Measurements from ENCODE around the gene TMEM220.
A peak's percentile ranks its signal among the peaks of the same experiment; 100 is the strongest.
"Not testable (repeated sequence)": the region's sequence is repeated elsewhere in the genome, so short reads cannot be mapped to it uniquely, and the experiment has no call there.

Gene TMEM220

GRCh38 chr17:10733666-10734065, 3.8 kb upstream of the TMEM220 start:
- Histone ChIP-seq H3K79me2 (ENCODE audit: control insufficient read depth, low read length) (no peaks in the 10 kb centered on the region), H3K4me2 (ENCODE audit: low read length) (no peak overlapping the region), H3K9me2 (replicated peaks; ENCODE audit: control insufficient read depth, low read length) (no peaks in the 10 kb centered on the region), H3K27me3 (ENCODE audit: control insufficient read depth, low read length) (peaks cover 35% of the 10 kb centered on the region), H4K20me1 (ENCODE audit: control insufficient read depth, insufficient read depth, low read depth, low read length) (no peaks in the 10 kb centered on the region), H3K36me3 (ENCODE audit: control insufficient read depth, low read length) (no peaks in the 10 kb centered on the region), H3F3A (ENCODE audit: control insufficient read depth, insufficient read depth) (no peaks in the 10 kb centered on the region), H3K4me3 (ENCODE audit: low read length) (no peak overlapping the region), H3K4me1 (ENCODE audit: control insufficient read depth, low read length) (peaks cover 4% of the 10 kb centered on the region), H3K27ac (ENCODE audit: low read depth, low read length) (no peak overlapping the region), H3K9me3 (ENCODE audit: control insufficient read depth, insufficient read depth, low read length) (no peaks in the 10 kb centered on the region)
- TF ChIP-seq EZH2phosphoT487 (IDR thresholded peaks at IDR 0.05; ENCODE audit: borderline replicate concordance, low read length) (no peak), CTCF (IDR thresholded peaks at IDR 0.05; ENCODE audit: low read depth, low read length, poor library complexity, severe bottlenecking) (no peak)

GRCh38 chr17:10732121-10732520, 2.3 kb upstream of the TMEM220 start:
- peaks cover 44% of the 10 kb centered on the region for H3K27me3 ChIP-seq (ENCODE audit: control insufficient read depth, low read length)
- H3K9me3 ChIP-seq (ENCODE audit: control insufficient read depth, insufficient read depth, low read length); H3K4me3 ChIP-seq (ENCODE audit: low read length); H3K4me1 ChIP-seq (ENCODE audit: control insufficient read depth, low read length); H4K20me1 ChIP-seq (ENCODE audit: control insufficient read depth, insufficient read depth, low read depth, low read length); H3F3A ChIP-seq (ENCODE audit: control insufficient read depth, insufficient read depth); H3K4me2 ChIP-seq (ENCODE audit: low read length); H3K9me2 ChIP-seq (replicated peaks; ENCODE audit: control insufficient read depth, low read length); H3K79me2 ChIP-seq (ENCODE audit: control insufficient read depth, low read length); H3K27ac ChIP-seq (ENCODE audit: low read depth, low read length); H3K36me3 ChIP-seq (ENCODE audit: control insufficient read depth, low read length): not testable (repeated sequence)

GRCh38 chr17:10731408-10731879, 1.6 kb upstream of the TMEM220 start:
- H3K9me3 ChIP-seq (ENCODE audit: control insufficient read depth, insufficient read depth, low read length): no peaks in the 10 kb centered on the region
- H3F3A ChIP-seq (ENCODE audit: control insufficient read depth, insufficient read depth): no peaks in the 10 kb centered on the region
- H3K79me2 ChIP-seq (ENCODE audit: control insufficient read depth, low read length): no peaks in the 10 kb centered on the region
- H3K27ac ChIP-seq (ENCODE audit: low read depth, low read length): no peak overlapping the region
- H3K4me1 ChIP-seq (ENCODE audit: control insufficient read depth, low read length): peaks cover 4% of the 10 kb centered on the region
- TF ChIP-seq EZH2phosphoT487 (IDR thresholded peaks at IDR 0.05; ENCODE audit: borderline replicate concordance, low read length) (no peak), CTCF (IDR thresholded peaks at IDR 0.05; ENCODE audit: low read depth, low read length, poor library complexity, severe bottlenecking) (no peak)
- no peaks in the 10 kb centered on the region for H4K20me1 ChIP-seq (ENCODE audit: control insufficient read depth, insufficient read depth, low read depth, low read length)
- peaks cover 50% of the 10 kb centered on the region for H3K27me3 ChIP-seq (ENCODE audit: control insufficient read depth, low read length)
- H3K4me2 ChIP-seq (ENCODE audit: low read length): no peak overlapping the region
- no peaks in the 10 kb centered on the region for H3K36me3 ChIP-seq (ENCODE audit: control insufficient read depth, low read length)
- no peaks in the 10 kb centered on the region for H3K9me2 ChIP-seq (replicated peaks; ENCODE audit: control insufficient read depth, low read length)
- no peak overlapping the region for H3K4me3 ChIP-seq (ENCODE audit: low read length)

- H3K4me3 ChIP-seq (ENCODE audit: low read length): peak overlapping the region; percentile 59
- H3K36me3 ChIP-seq (ENCODE audit: control insufficient read depth, low read length); H3K4me1 ChIP-seq (ENCODE audit: control insufficient read depth, low read length); H3F3A ChIP-seq (ENCODE audit: control insufficient read depth, insufficient read depth); H3K27ac ChIP-seq (ENCODE audit: low read depth, low read length); H3K9me2 ChIP-seq (replicated peaks; ENCODE audit: control insufficient read depth, low read length); H3K9me3 ChIP-seq (ENCODE audit: control insufficient read depth, insufficient read depth, low read length); H3K79me2 ChIP-seq (ENCODE audit: control insufficient read depth, low read length); H4K20me1 ChIP-seq (ENCODE audit: control insufficient read depth, insufficient read depth, low read depth, low read length): not testable (repeated sequence)
- H3K27me3 ChIP-seq (ENCODE audit: control insufficient read depth, low read length): peaks cover 51% of the 10 kb centered on the region
- H3K4me2 ChIP-seq (ENCODE audit: low read length): peak overlapping the region; percentile 62
These were observed 424 bp upstream of the TMEM220 start for GRCh38 chr17:10730247-10730646.

Data from DOHH2 (cell line).